Lower leg skin (tissue), 3 donors: ENCODE measurements around the gene MBOAT1.

Experiments used
- CTCF ChIP-seq, 3 donors: fragments of 450-650 bp; IDR thresholded peaks; one replicate each; pipeline ENCODE4 v1.5.1; 2016; ENCODE audit warnings: antibody characterized with exemption in 3 of 3, mild to moderate bottlenecking in 3 of 3, moderate library complexity in 2 of 3
- POLR2A ChIP-seq, 2 donors: fragments of 450-650 bp; IDR thresholded peaks; one replicate each; pipeline ENCODE4 v1.6.1; 2016 to 2017; ENCODE audit warnings: antibody characterized with exemption in 2 of 2, mild to moderate bottlenecking in 1 of 2, moderate library complexity in 1 of 2

- TF ChIP-seq CTCF (IDR thresholded peaks at IDR 0.05) (no peak), POLR2A (IDR thresholded peaks at IDR 0.05) (no peak)
Observed at GRCh38 chr6:20175810-20176410, 36.4 kb downstream of the MBOAT1 start.
